Measurements from ENCODE around the gene CDC42EP2.
A peak's percentile ranks its signal among the peaks of the same experiment; 100 is the strongest.

The CDC42EP2 gene

DNA sequence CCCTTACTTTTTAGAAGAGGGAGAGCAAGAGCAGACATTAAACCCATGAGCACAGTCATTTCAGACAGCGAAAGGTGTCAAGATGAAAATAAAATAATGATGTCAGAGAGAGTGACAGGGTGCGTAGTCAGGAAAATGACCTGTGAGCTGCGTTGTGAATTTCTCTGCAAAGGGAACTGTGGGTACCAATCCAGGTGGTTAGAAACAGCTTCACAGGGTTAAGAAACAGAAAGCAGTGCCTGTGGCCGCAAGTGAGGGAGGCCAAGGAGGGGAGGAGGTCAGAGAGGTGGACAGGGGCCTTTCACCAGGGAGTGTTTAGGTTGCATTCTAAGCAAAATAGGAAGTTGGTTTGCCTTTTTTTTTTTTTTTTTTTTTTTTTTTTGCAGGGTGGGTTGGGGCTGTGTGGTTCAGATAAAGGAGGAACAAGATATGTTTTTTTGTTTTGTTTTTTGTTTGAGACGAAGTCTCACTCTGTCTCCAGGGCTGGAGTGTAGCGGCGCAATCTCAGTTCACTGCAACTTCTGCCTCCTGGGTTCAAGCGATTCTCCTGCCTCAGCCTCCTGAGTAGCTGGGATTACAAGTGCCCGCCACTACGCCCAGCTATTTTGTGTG, 47.8 kb downstream of the CDC42EP2 start:
- DNase-seq: peak; percentile 19

DNA sequence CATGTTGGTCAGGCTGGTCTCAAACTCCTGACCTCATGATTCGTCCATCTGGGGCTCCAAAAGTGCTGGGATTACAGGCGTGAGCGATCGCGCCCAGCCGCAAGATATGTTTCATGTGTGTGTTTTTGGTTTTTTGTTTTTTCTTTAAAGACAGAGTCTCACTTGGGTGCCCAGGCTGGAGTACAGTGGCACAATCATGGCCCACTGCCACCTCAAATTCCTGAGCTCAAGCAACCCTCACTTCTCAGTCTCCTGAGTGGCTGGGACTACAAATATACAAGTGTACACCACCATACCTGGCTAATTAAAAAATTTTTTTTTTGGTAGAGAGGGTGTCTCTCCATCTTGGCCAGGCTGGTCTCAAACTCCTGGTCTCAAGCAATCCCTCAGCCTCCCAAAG, 48.3 kb downstream of the CDC42EP2 start:
- DNase-seq: no peak

- no peak for DNase-seq
Observed at GRCh38 chr11:65363770-65364169, 49.1 kb downstream of the CDC42EP2 start.

GRCh38 chr11:65366340-65366773, 51.7 kb downstream of the CDC42EP2 start:
- DNase-seq: peak; percentile 74 to 85

- no peak for DNase-seq
Observed at GRCh38 chr11:65370659-65371049, 56.0 kb downstream of the CDC42EP2 start.
